ENCODE measurements around the gene VARS1.

DNA sequence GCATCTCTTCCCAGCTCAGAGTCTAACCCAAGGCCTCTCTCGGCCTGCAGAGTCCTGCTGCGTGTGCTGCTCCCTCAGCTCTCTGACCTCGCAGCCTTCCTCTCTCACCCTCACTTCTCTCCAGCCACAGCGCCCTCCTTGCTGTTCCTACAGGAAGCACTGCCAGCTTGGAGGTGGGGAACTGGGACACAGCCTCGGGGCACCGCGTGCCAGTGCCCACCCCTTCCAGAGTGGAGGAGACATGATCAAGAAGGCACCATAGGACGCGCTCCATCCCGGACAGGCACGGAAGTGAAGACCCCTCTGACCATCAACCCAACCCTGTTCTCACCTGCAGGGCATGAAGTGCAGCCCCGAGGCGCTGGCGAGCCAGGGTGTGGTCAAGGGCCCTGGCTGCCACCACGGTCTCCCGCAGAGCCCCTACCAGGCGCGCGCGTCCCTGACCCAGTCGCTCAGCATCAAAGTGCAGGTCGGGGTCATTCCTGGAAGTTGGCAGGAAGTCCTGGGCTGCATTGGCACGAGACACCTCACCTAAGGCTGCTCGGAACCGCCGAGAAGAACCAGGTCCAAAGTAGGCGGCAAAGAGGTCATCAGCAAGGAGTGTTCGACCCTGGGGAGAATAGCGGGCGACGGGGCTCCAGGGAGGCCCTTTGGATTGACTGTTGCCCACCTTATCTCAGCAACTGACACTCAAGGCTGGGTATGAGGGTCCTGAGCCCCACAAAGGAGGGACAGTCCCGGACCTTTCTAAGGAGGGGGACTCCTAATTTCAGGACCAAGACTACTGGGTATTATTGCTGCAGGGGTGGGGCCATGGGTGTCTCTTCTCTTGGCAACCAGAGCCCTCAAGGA is 19.7 kb downstream of the VARS1 start:
- TF ChIP-seq, protein P1, sequence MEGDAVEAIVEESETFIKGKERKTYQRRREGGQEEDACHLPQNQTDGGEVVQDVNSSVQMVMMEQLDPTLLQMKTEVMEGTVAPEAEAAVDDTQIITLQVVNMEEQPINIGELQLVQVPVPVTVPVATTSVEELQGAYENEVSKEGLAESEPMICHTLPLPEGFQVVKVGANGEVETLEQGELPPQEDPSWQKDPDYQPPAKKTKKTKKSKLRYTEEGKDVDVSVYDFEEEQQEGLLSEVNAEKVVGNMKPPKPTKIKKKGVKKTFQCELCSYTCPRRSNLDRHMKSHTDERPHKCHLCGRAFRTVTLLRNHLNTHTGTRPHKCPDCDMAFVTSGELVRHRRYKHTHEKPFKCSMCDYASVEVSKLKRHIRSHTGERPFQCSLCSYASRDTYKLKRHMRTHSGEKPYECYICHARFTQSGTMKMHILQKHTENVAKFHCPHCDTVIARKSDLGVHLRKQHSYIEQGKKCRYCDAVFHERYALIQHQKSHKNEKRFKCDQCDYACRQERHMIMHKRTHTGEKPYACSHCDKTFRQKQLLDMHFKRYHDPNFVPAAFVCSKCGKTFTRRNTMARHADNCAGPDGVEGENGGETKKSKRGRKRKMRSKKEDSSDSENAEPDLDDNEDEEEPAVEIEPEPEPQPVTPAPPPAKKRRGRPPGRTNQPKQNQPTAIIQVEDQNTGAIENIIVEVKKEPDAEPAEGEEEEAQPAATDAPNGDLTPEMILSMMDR (IDR thresholded peaks at IDR 0.05; ENCODE audit: low read depth, low read length), result no peak
- TF ChIP-seq EZH2phosphoT487 (IDR thresholded peaks at IDR 0.05; ENCODE audit: low read depth), result no peak
